Measurements from ENCODE around the gene IRS1. TPM values are rescaled to one million over a fixed set of nuclear protein-coding genes. Genes with fewer than 3 reads are reported as not detected.

Gene IRS1
- total RNA-seq, 1 experiment from 2014 or later, result 10.5 TPM

Other genes with a start within 250 kb of the IRS1 start
- gene RHBDD1, start 36.2 kb upstream of the IRS1 start, total RNA-seq (2022), result 75.2 and 76.0 TPM in 2 replicates

Data from MCF 10A (cell line).